ENCODE data around the gene EVPLL.
"Not testable (repeated sequence)": the region's sequence is repeated elsewhere in the genome, so short reads cannot be mapped to it uniquely, and the experiment has no call there.

Gene EVPLL

GRCh38 chr17:18378614-18379013 lies 1.0 kb downstream of the EVPLL start:
- not testable (repeated sequence) for DNase-seq (ENCODE audit: extremely low read depth in 1 of 2, low read depth in 1 of 2)

- DNase-seq (ENCODE audit: extremely low read depth in 1 of 2, low read depth in 1 of 2), result no peak
These were observed 1.9 kb downstream of the EVPLL start for GRCh38 chr17:18379246-18380146.

GRCh38 chr17:18380471-18381157 lies 3.0 kb downstream of the EVPLL start:
- DNase-seq (ENCODE audit: extremely low read depth in 1 of 2, low read depth in 1 of 2), result no peak

DNA sequence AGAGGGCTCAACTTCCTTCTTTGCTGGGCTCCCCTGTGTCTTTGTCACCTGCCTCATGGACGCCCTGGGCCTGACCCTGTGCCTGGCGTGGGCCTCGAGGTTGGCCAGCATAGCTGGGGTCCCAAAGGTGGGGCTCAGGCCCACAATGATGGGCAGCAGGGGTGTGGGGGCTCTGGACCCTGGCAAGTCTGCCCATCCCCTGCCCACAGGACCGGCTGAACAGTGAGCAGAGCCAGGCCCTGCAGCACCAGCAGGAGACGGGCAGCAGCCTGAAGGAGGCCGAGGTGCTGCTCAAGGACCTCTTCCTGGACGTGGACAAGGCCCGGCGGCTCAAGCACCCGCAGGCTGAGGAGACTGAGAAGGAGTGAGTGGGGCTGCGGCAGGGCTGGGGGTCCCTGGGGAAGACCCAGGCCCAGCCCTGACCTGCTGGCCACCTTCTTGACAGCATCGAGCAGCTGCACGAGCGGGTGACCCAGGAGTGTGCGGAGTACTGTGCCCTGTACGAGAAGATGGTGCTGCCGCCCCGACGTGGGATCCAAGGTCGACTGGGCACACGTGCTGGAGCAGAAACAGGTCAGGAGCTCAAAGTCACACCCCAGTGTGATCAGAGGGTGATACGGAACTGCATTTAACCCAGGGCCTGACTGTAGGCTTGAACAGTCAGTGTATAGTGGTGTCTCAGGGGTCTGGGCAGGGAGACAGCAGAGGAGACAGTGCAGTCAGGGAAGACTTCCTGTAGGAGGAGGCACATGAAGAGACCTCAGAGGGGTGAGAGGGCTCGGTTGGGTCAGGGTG lies 3.8 kb downstream of the EVPLL start:
- no peak for DNase-seq (ENCODE audit: extremely low read depth in 1 of 2, low read depth in 1 of 2)

GRCh38 chr17:18381953-18382245 lies 4.3 kb downstream of the EVPLL start:
- DNase-seq (ENCODE audit: extremely low read depth in 1 of 2, low read depth in 1 of 2), result no peak

DNA sequence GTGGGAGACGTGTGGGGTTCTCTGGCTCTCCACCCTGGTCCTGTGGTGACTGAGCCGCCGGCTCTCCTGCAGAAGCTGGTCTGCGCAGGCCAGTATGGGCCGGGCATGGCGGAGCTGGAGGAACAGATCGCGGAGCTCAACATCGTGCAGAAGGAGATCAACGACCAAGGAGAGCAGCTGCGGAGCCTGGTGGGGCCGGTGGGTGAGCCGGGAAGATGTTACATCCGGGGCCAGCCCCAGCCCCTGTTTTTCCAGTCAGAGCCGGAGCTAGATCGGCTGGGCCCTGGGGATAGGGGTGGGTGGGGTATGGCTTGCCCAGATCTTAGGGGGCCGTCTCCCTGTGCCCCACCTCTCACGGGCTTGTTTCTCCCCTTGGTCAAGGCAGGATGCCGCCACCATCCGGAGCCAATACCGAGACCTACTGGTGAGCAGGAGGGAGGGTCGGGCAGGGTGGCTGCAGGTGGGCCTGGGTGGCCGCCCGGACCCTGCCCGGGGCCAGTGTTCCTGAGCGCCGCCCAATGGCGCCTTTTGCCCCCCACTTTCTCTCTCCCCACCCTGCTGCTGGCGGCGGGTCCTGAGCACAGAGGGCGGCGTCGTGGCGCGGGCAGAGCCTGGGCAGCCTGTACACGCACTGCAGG lies 5.0 kb downstream of the EVPLL start:
- DNase-seq (ENCODE audit: extremely low read depth in 1 of 2, low read depth in 1 of 2), result no peak

GRCh38 chr17:18383079-18383481 lies 5.5 kb downstream of the EVPLL start:
- not testable (repeated sequence) for DNase-seq (ENCODE audit: extremely low read depth in 1 of 2, low read depth in 1 of 2)

DNA sequence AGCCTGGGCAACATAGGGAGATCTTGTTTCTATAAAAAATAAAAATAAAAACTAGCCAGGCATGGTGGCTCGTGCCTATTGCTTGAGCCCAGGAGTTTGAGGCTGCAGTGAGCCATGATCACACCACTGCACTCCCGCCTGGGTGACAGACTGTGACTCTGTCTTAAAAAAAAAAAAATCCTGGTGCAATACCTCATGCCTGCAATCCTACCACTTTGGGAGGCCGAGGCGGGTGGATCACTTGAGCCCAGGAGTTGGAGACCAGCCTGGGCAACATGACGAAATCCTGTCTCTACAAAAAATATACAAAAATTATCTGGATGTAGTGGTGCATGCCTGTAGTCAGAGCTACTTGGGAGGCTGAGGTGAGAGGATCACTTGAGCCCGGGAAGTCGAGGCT lies 6.7 kb downstream of the EVPLL start:
- not testable (repeated sequence) for DNase-seq (ENCODE audit: extremely low read depth in 1 of 2, low read depth in 1 of 2)

DNA sequence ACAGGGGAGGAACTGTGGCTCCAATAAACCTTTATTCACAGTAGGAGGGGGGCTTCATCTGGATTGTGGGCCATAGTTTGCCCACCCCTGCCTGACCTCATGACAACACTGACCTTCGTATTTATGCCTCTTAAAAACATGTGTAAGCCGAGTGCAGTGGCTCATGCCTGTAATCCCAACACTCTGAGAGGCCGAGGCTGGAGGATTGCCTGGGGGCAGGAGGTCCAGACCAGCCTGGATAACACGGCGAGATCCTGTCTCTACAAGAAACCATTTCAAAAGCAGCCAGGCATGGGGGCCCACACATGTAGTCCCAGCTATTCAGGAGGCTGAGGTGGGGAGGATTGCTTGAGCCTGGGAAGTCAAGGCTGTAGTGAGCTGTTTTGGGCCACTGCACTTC lies 10.0 kb downstream of the EVPLL start:
- not testable (repeated sequence) for DNase-seq (ENCODE audit: extremely low read depth in 1 of 2, low read depth in 1 of 2)

GRCh38 chr17:18388266-18388665 lies 10.7 kb downstream of the EVPLL start:
- DNase-seq (ENCODE audit: extremely low read depth in 1 of 2, low read depth in 1 of 2), result not testable (repeated sequence)

DNA sequence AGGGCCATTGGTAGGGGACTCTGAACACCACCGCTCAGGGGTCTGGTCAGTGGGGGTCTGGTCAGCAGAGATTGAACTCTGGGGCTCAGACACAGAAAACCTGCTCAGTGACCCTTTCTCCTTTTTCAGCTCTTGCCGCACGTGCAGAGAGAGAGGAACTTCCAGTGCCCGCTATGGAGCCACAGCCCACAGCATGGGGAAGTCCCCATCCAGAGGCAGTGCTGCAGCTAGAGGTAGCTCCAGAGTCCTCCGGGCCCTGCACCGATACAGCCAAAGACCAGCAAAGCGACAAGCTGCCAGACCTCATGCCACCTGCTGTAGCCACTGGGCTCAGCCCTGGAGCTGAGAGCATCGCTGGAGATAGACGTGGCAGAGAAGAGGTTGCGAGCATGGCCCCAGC lies 11.2 kb downstream of the EVPLL start:
- not testable (repeated sequence) for DNase-seq (ENCODE audit: extremely low read depth in 1 of 2, low read depth in 1 of 2)

DNA sequence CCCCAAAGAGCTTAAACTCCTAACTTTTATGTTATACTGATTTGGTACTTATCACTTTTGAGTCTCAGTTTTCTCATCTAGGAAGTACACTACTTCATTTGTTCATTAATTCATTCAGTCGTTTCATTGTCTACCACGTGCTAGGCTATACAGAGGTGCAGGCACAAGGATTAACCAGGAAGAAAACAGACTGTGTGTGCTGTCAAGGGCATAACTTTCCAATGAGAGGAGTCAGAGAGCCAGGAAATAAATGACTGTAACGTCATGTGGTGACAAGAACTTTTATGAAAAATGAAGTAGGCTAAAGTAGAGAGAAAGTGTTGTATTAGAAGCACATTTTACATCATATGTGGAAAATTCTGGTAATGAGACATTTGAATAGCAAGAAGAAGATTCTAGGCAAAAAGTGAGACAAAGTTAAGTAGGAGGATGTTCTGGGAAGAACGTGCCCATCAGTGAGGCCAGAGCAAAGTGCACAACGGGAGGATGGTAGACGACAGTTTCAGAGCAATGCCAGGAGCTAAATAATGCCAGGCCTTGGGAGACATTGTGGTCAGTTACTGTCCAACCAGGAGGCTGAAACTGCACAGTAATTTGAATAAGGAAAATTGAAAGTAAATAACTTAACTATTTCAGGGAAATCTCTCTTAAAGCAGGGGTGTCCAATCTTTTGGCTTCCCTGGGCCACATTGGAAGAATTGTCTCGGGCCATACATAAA lies 24.5 kb downstream of the EVPLL start:
- DNase-seq (ENCODE audit: extremely low read depth in 1 of 2, low read depth in 1 of 2), result not testable (repeated sequence)

- DNase-seq (ENCODE audit: extremely low read depth in 1 of 2, low read depth in 1 of 2), result not testable (repeated sequence)
These were observed 25.6 kb downstream of the EVPLL start for GRCh38 chr17:18403166-18403565.

GRCh38 chr17:18403604-18404003 lies 26.0 kb downstream of the EVPLL start:
- not testable (repeated sequence) for DNase-seq (ENCODE audit: extremely low read depth in 1 of 2, low read depth in 1 of 2)

DNA sequence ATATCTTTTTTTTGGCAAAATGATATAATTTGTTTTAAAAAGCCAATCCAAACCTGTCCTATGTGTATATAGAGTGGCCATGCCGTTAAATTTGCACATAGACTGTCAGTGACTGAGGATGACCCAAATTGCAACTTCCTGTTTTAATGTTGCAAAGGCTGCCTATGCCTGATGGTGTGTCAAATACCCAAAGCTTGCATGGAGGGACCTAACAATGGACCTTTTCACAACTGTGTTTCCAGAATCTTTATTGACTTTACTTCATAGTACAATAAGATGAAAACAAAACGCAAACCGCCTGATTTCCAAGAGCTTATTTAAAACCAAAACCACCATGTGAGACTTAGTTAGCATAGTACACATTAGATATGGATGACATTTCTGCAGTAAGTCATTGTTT lies 31.3 kb downstream of the EVPLL start:
- DNase-seq (ENCODE audit: extremely low read depth in 1 of 2, low read depth in 1 of 2), result not testable (repeated sequence)

DNA sequence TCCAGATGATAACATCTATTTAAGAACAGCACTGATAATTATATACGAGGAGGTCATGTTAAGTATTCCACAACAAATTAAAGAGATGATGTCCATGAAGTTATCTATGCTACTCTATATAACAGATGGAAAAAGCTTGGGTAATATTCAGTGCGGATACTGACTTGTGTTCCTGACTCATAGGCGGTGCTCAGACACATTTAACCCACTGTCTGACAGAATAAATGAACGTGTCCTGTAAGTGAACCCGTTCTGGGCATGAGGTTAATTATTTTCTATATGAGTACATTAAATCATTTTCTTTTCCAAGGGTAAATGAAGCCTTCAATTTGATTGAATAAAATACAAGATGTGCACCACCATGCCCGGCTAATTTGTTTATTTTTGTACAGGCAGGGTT lies 31.7 kb downstream of the EVPLL start:
- DNase-seq (ENCODE audit: extremely low read depth in 1 of 2, low read depth in 1 of 2), result not testable (repeated sequence)

GRCh38 chr17:18410736-18411135 lies 33.2 kb downstream of the EVPLL start:
- not testable (repeated sequence) for DNase-seq (ENCODE audit: extremely low read depth in 1 of 2, low read depth in 1 of 2)

DNA sequence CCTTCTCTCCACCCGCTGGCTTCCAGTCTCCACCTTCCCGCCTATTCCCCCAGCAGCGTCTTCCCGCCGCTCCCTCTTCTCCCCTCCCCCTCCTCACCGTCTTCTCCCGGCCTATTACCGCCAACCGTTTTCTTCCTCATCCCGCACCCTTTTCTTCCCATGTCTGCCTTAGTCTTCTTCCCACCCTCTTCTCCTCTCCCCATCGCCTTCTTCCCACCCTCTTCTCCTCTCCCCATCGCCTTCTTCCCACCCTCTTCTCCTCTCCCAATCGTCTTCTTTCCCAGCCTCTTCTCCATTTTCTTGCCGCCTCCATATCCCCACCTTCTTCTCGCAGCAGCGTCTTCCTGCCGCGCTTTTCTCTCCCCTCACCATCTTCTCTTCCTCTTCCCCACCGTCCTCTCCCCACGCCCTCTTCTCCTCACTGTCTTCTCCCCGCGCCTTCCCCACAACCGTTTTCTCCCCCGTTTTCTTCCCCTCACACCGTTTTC lies 33.8 kb downstream of the EVPLL start:
- not testable (repeated sequence) for DNase-seq (ENCODE audit: extremely low read depth in 1 of 2, low read depth in 1 of 2)

DNA sequence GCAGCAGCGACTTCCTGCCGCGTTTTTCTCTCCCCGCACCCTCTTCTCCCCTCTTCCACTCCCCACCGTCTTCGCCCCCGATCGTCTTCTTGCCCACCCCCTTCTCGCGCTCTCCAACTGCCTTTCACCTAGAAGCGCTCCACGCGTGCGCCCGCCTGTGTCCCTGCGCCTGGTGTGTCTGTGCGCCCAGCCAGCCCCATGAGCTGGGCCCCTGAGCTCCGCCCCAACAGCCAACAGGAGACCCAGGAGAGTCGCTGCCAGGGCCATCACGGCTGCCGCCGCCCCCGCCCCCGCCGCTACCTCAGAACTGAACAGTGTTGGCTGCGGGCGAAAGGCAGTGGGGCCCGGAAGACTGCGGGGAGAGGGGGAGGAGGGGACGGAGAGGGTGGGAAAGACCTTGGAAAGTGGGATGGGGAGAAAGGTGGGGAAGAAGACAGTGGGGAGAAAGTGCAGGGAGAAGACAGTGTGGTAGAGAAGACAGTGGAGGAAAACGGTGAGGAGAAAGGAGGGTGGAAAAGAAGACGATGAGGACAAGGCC lies 34.5 kb downstream of the EVPLL start:
- DNase-seq (ENCODE audit: extremely low read depth in 1 of 2, low read depth in 1 of 2), result not testable (repeated sequence)

DNA sequence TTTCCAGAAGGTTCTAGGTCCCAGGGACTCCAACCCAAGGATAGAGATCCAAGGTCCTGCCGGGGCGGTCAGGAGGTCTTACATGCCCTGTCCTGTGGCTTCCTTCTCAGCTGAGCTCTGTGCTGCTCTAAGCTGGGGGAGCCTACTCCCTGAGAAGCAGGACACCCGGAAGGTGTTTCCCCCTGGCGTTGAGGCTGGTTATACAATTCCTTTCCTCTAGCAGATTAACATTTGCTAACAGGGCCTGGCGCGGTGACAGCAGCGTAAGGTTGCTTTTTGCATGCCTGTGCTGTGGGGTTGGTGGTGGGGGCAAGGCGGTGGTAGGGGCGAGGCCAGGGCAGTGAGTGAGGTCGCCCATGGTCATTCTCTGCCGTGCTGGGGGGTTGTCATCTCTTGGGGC lies 43.9 kb downstream of the EVPLL start:
- DNase-seq (ENCODE audit: extremely low read depth in 1 of 2, low read depth in 1 of 2), result not testable (repeated sequence)

Measured in activated CD8-positive, alpha-beta memory T cell treated with anti-CD3 and anti-CD28 coated beads for 1 hour (primary cell).